Immature natural killer cell (primary cell): Measurements from ENCODE around the gene LAMC1. TPM values are rescaled to one million over a fixed set of nuclear protein-coding genes. Genes with fewer than 3 reads are reported as not detected.

Experiments
- DNase-seq, 3 donors: peaks; one replicate each; pipeline ENCODE4 v3.0.0; 2022; ENCODE audit warnings: mixed read lengths in 1 of 3
- H3K27ac Mint-ChIP-seq, 6 donors: one replicate each; pipeline ENCODE4 v1.8.0; 2020; ENCODE audit warnings: mixed read lengths in 6 of 6, mild to moderate bottlenecking in 5 of 6, inconsistent platforms in 4 of 6, moderate library complexity in 3 of 6
- H3K27me3 Mint-ChIP-seq, 3 donors: one replicate each; pipeline ENCODE4 v1.8.0; 2020 to 2021; ENCODE audit warnings: low read depth in 3 of 3, mild to moderate bottlenecking in 3 of 3, mixed read lengths in 3 of 3, moderate library complexity in 3 of 3, inconsistent platforms in 1 of 3
- H3K36me3 Mint-ChIP-seq, 3 donors: one replicate each; pipeline ENCODE4 v1.8.0; 2020; ENCODE audit warnings: mixed read lengths in 3 of 3, inconsistent platforms in 2 of 3, mild to moderate bottlenecking in 2 of 3
- H3K4me1 Mint-ChIP-seq, 2 donors: one replicate each; pipeline ENCODE4 v1.8.0; 2020; ENCODE audit warnings: inconsistent platforms in 2 of 2, mild to moderate bottlenecking in 2 of 2, mixed read lengths in 2 of 2, moderate library complexity in 1 of 2
- H3K4me3 Mint-ChIP-seq, 5 donors: one replicate each; pipeline ENCODE4 v1.8.0; 2020; ENCODE audit warnings: mild to moderate bottlenecking in 5 of 5, mixed read lengths in 5 of 5, inconsistent platforms in 3 of 5, moderate library complexity in 3 of 5
- H3K9me3 Mint-ChIP-seq, 6 donors: one replicate each; pipeline ENCODE4 v1.8.0; 2020; ENCODE audit warnings: mild to moderate bottlenecking in 6 of 6, mixed read lengths in 6 of 6, inconsistent platforms in 4 of 6, moderate library complexity in 3 of 6
- polyA plus RNA-seq, 3 donors: library from polyadenylated mRNA; unstranded; fragments of 300-500 nt; fragmentation: Illumina TruSeq; gene quantifications; one replicate each; pipeline ENCODE4 v1.2.3, GENCODE V29; 2021

LAMC1 gene
- polyA plus RNA-seq, 3 donors from 2014 or later: 0.19 TPM; not detected in 2

GRCh38 chr1:183152180-183152579, 129.0 kb downstream of the LAMC1 start:
- Mint-ChIP-seq H3K4me3 (no peak overlapping the region), H3K27ac (no peak overlapping the region), H3K27me3 (peaks cover 0 to 3% (median 0%) of the 10 kb centered on the region in 3 donors), H3K36me3 (no peaks in the 10 kb centered on the region), H3K9me3 (peaks cover 0 to 10% (median 5%) of the 10 kb centered on the region in 6 donors), H3K4me1 (no peaks in the 10 kb centered on the region)
- DNase-seq: no peak

- H3K4me1 Mint-ChIP-seq: no peaks in the 10 kb centered on the region
- H3K4me3 Mint-ChIP-seq: no peak overlapping the region
- no peaks in the 10 kb centered on the region for H3K36me3 Mint-ChIP-seq
- no peak overlapping the region for H3K27ac Mint-ChIP-seq
- no peaks in the 10 kb centered on the region for H3K9me3 Mint-ChIP-seq
- peaks cover 0 to 2% (median 2%) of the 10 kb centered on the region in 3 donors for H3K27me3 Mint-ChIP-seq
- no peak for DNase-seq
These were observed 132.7 kb downstream of the LAMC1 start for GRCh38 chr1:183155939-183156338.

DNA sequence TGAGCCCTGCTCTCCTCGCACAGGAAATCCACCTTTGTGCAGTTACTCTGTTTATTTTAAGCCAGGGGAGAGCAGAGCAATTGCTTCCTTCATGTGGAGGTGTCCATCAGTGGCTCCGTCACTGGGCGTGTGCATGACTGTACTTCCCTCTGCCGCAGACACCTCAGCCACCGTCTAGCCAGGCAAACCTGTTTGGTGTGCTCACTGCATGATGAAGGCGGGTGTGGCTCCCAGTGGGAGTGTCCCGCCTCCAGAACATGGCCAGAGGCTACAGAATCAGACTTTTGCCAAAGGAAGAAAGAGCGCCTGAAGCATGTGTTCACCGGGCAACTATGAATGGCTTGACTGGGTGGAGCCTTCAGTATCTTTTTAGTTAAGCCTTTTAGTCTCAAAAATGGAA, 136.7 kb downstream of the LAMC1 start:
- no peaks in the 10 kb centered on the region for H3K36me3 Mint-ChIP-seq
- H3K27ac Mint-ChIP-seq: no peak overlapping the region
- H3K4me1 Mint-ChIP-seq: no peaks in the 10 kb centered on the region
- no peak overlapping the region for H3K4me3 Mint-ChIP-seq
- DNase-seq: no peak
- no peaks in the 10 kb centered on the region for H3K9me3 Mint-ChIP-seq
- H3K27me3 Mint-ChIP-seq: peaks cover 0 to 2% (median 2%) of the 10 kb centered on the region in 3 donors

DNA sequence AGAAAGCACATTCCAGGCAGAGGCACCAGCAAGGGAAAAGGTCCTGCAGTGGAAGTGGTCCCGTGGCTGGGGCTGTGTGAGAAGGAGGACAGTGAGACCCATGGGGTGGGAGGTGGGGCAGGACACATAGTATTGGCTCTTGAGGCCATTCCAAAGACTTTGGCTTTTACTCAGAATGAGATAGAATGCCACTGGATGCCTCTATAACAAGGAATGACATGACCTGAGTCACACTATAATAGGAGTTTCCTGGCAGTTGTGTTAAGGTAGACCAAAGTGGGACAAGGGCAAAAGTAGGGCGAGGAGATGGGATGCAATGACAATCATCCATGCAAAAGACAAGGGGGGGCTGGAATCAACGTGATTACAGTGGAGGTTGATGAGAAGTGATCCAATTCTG, 138.2 kb downstream of the LAMC1 start:
- Mint-ChIP-seq H3K4me1 (no peaks in the 10 kb centered on the region), H3K27me3 (peaks cover 0 to 8% (median 2%) of the 10 kb centered on the region in 3 donors), H3K4me3 (no peak overlapping the region), H3K36me3 (no peaks in the 10 kb centered on the region), H3K27ac (no peak overlapping the region), H3K9me3 (no peaks in the 10 kb centered on the region)
- DNase-seq: no peak

- no peaks in the 10 kb centered on the region for H3K9me3 Mint-ChIP-seq
- H3K36me3 Mint-ChIP-seq: no peaks in the 10 kb centered on the region
- H3K27ac Mint-ChIP-seq: no peak overlapping the region
- H3K27me3 Mint-ChIP-seq: peaks cover 0 to 8% (median 2%) of the 10 kb centered on the region in 3 donors
- H3K4me3 Mint-ChIP-seq: no peak overlapping the region
- no peak for DNase-seq
- no peaks in the 10 kb centered on the region for H3K4me1 Mint-ChIP-seq
These were observed 140.1 kb downstream of the LAMC1 start for GRCh38 chr1:183163316-183163715.

GRCh38 chr1:183164340-183164739, 141.1 kb downstream of the LAMC1 start:
- DNase-seq: no peak
- H3K27me3 Mint-ChIP-seq: peaks cover 2 to 11% (median 2%) of the 10 kb centered on the region in 3 donors
- H3K4me1 Mint-ChIP-seq: no peaks in the 10 kb centered on the region
- no peaks in the 10 kb centered on the region for H3K36me3 Mint-ChIP-seq
- no peak overlapping the region for H3K27ac Mint-ChIP-seq
- no peaks in the 10 kb centered on the region for H3K9me3 Mint-ChIP-seq
- no peak overlapping the region for H3K4me3 Mint-ChIP-seq

DNA sequence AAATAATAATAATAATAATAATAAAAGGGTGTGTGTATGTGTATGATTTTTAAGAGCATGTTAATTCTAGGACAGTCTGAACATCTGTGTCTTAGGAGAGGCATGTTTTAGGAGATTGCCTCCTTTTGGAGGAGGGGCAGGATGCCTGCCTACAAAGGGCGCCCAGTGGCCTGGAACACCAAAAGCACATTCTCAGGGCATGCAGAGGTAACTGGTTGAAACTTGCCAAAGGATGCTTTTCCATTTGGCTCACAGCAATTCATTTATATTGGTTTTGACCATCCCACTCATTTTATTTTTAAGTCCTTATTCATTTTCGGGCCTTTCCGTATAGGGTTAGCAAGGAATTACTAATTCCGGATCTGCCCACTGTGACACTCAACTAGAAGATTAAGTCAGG, 141.7 kb downstream of the LAMC1 start:
- Mint-ChIP-seq H3K27ac (no peak overlapping the region), H3K27me3 (peaks cover 2 to 11% (median 2%) of the 10 kb centered on the region in 3 donors), H3K9me3 (no peaks in the 10 kb centered on the region), H3K36me3 (no peaks in the 10 kb centered on the region), H3K4me1 (no peaks in the 10 kb centered on the region), H3K4me3 (no peak overlapping the region)
- no peak for DNase-seq

DNA sequence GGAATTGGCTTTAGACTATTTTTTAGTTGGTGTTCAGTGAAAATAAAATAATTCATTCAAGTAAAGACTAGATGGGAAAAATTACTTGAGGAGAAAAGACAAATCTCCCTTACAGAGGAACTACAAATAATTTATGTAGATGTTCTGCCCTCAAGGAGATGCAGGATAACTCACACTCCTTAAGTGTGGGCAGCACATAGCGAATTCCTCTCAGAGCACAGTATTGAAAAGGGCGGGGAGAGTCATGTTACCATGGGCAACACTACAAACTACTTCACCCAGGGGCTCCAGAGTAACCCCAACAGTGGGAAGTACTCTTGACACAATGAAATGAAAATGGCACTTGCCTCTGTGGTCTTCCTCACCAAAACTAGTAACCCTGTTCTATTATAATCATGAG, 142.2 kb downstream of the LAMC1 start:
- no peak overlapping the region for H3K4me3 Mint-ChIP-seq
- peaks cover 2 to 11% (median 2%) of the 10 kb centered on the region in 3 donors for H3K27me3 Mint-ChIP-seq
- H3K36me3 Mint-ChIP-seq: no peaks in the 10 kb centered on the region

DNA sequence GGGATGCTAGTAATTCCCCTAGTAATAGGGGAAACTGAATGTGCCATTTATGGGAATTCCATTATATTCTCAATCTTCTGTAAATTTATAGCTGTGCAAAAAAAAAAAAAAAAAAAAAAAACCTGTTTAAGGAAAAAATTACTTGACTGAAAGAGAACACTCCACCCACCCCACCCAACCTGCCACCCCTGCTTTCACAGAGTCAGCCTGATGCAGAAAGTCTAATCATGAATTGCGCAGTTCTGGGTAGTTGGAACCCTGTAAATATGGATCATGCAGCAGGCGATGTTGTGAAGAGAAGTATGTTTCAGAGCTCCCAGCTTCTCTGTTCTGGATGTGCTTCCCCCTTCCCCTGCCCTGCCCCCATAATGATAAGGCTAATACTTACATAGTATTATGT, 143.2 kb downstream of the LAMC1 start:
- H3K4me1 Mint-ChIP-seq: no peaks in the 10 kb centered on the region
- H3K36me3 Mint-ChIP-seq: no peaks in the 10 kb centered on the region
- no peak overlapping the region for H3K27ac Mint-ChIP-seq
- no peak overlapping the region for H3K4me3 Mint-ChIP-seq
- no peaks in the 10 kb centered on the region for H3K9me3 Mint-ChIP-seq
- H3K27me3 Mint-ChIP-seq: peaks cover 0 to 11% (median 2%) of the 10 kb centered on the region in 3 donors
- DNase-seq: no peak

More for the DNA sequence above, 142.2 kb downstream of the LAMC1 start:
- no peaks in the 10 kb centered on the region for H3K4me1 Mint-ChIP-seq
- no peak overlapping the region for H3K27ac Mint-ChIP-seq
- no peaks in the 10 kb centered on the region for H3K9me3 Mint-ChIP-seq
- DNase-seq: no peak

- Mint-ChIP-seq H3K27me3 (peaks cover 0 to 14% (median 2%) of the 10 kb centered on the region in 3 donors), H3K9me3 (no peaks in the 10 kb centered on the region), H3K27ac (no peak overlapping the region), H3K4me1 (no peaks in the 10 kb centered on the region), H3K4me3 (no peak overlapping the region), H3K36me3 (no peaks in the 10 kb centered on the region)
- DNase-seq: no peak
These were observed 144.5 kb downstream of the LAMC1 start for GRCh38 chr1:183167676-183168075.

DNA sequence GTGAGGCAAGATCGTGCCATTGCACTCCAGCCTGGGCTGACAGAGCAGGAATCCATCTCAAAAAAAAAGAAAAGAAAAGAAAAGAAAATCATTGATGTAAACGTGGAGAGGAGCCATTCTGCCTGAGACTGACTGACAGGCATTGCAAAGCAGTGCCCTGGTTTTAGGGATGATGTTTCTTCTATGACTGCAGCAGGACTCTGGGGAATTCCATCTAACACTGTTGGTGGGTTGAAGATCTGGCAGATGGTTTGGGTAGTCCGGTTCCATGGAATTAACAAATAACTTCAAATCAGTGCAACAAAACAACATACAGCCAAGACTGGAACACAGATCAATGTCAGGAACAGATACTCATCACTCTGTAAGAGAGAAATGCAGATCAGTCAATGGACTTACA, 145.1 kb downstream of the LAMC1 start:
- DNase-seq: no peak
- H3K9me3 Mint-ChIP-seq: no peaks in the 10 kb centered on the region
- H3K4me3 Mint-ChIP-seq: no peak overlapping the region
- peaks cover 0 to 14% (median 2%) of the 10 kb centered on the region in 3 donors for H3K27me3 Mint-ChIP-seq
- H3K27ac Mint-ChIP-seq: no peak overlapping the region
- no peaks in the 10 kb centered on the region for H3K36me3 Mint-ChIP-seq
- no peaks in the 10 kb centered on the region for H3K4me1 Mint-ChIP-seq

DNA sequence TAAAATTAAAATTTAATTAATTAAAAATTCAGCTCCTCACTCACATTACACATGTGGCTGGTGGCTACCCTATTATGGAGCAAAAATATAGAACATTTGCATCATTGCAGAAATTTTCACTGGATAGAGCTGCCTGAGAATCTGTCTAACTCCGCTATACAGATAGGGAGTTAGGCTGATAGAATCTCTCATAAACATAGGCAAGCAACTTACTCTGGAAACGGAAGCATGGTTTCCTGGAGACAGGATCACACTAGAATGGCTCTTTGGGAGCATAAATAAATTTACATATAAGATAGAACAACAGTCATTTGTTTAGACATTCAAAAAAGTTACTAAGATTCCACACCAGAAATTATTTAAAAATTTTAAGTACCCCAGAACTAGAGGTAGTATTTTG, 150.6 kb downstream of the LAMC1 start:
- Mint-ChIP-seq H3K9me3 (no peaks in the 10 kb centered on the region), H3K27me3 (peaks cover 0 to 5% (median 3%) of the 10 kb centered on the region in 3 donors), H3K4me3 (no peak overlapping the region), H3K4me1 (no peaks in the 10 kb centered on the region), H3K36me3 (no peaks in the 10 kb centered on the region), H3K27ac (no peak overlapping the region)
- DNase-seq: no peak

- Mint-ChIP-seq H3K27ac (no peak overlapping the region), H3K4me1 (no peaks in the 10 kb centered on the region), H3K36me3 (no peaks in the 10 kb centered on the region), H3K27me3 (peaks cover 0 to 3% (median 3%) of the 10 kb centered on the region in 3 donors), H3K9me3 (no peaks in the 10 kb centered on the region), H3K4me3 (no peak overlapping the region)
- DNase-seq: no peak
These were observed 152.4 kb downstream of the LAMC1 start for GRCh38 chr1:183175631-183176030.

GRCh38 chr1:183178545-183178944, 155.3 kb downstream of the LAMC1 start:
- H3K4me1 Mint-ChIP-seq: no peaks in the 10 kb centered on the region
- no peak overlapping the region for H3K4me3 Mint-ChIP-seq
- H3K9me3 Mint-ChIP-seq: peaks cover 0 to 3% (median 0%) of the 10 kb centered on the region in 6 donors
- no peaks in the 10 kb centered on the region for H3K36me3 Mint-ChIP-seq
- DNase-seq: no peak
- H3K27ac Mint-ChIP-seq: no peak overlapping the region
- peaks cover 0 to 3% (median 0%) of the 10 kb centered on the region in 3 donors for H3K27me3 Mint-ChIP-seq

- Mint-ChIP-seq H3K36me3 (no peaks in the 10 kb centered on the region), H3K27ac (no peak overlapping the region), H3K27me3 (peaks cover 0 to 3% (median 0%) of the 10 kb centered on the region in 3 donors), H3K9me3 (peaks cover 0 to 3% (median 0%) of the 10 kb centered on the region in 6 donors), H3K4me3 (no peak overlapping the region), H3K4me1 (no peaks in the 10 kb centered on the region)
- DNase-seq: no peak
These were observed 155.8 kb downstream of the LAMC1 start for GRCh38 chr1:183179033-183179432.
